Measurements from ENCODE around the gene MCCC2. TPM values are rescaled to one million over a fixed set of nuclear protein-coding genes. Genes with fewer than 3 reads are reported as not detected.
A peak's percentile ranks its signal among the peaks of the same experiment; 100 is the strongest.

The MCCC2 gene
- total RNA-seq, 4 donors from 2014 or later: 37.4 to 63.6 (median 53.1) TPM

GRCh38 chr5:71684309-71684708 lies 97.2 kb downstream of the MCCC2 start:
- Histone ChIP-seq H3K4me3 (no peak overlapping the region), H3K27me3 (peaks cover 0 to 46% (median 0%) of the 10 kb centered on the region in 4 donors), H3K9me3 (peaks cover 0 to 10% (median 0%) of the 10 kb centered on the region in 3 donors), H3K36me3 (no peaks in the 10 kb centered on the region), H3K27ac (no peak overlapping the region), H3K4me1 (no peaks in the 10 kb centered on the region)
- TF ChIP-seq CTCF (IDR thresholded peaks at IDR 0.05) (no peak), POLR2A (IDR thresholded peaks at IDR 0.05) (no peak)
- DNase-seq: no peak
- WGBS, 2 donors: 72 to 78% methylated on average over 2 of the region's 2 CpGs
- intact Hi-C loops (cut with DNase I): no loop called here

GRCh38 chr5:71693828-71694427 lies 106.8 kb downstream of the MCCC2 start:
- Histone ChIP-seq H3K9me3 (no peaks in the 10 kb centered on the region), H3K4me1 (no peaks in the 10 kb centered on the region), H3K4me3 (no peak overlapping the region), H3K27me3 (peaks cover 0 to 38% (median 0%) of the 10 kb centered on the region in 4 donors), H3K36me3 (no peaks in the 10 kb centered on the region), H3K27ac (no peak overlapping the region)
- 37 to 46% methylated on average over 7 of the region's 7 CpGs for WGBS, 2 donors
- TF ChIP-seq CTCF (IDR thresholded peaks at IDR 0.05): no peak
- TF ChIP-seq POLR2A (IDR thresholded peaks at IDR 0.05): no peak
- intact Hi-C loops (cut with DNase I): no loop called here
- no peak for DNase-seq

DNA sequence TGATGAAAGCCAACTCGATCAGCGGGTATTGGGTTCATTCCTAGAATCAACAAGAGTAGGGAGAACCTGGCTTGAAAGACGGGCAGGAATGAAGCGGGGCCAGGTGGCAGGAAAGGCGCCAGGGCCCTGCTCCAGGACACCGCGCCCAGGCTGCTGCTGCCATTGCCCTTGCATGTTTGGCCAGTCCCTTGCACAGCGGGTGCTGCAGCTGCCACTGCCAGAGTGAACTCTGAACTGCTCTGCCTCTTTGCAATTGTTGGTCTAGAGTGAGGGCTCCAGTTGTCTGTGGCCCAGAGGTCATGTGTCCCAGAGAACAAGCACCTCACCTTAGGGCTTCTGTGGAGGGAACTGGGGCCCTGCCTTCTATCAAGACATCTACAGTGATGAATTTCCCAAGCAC lies 107.9 kb downstream of the MCCC2 start:
- Histone ChIP-seq H3K9me3 (no peaks in the 10 kb centered on the region), H3K36me3 (no peaks in the 10 kb centered on the region), H3K27me3 (peaks cover 0 to 29% (median 0%) of the 10 kb centered on the region in 4 donors), H3K27ac (no peak overlapping the region), H3K4me3 (no peak overlapping the region), H3K4me1 (no peaks in the 10 kb centered on the region)
- 39 to 59% methylated on average over 8 of the region's 8 CpGs for WGBS, 2 donors
- TF ChIP-seq CTCF (IDR thresholded peaks at IDR 0.05): no peak
- TF ChIP-seq POLR2A (IDR thresholded peaks at IDR 0.05): no peak
- intact Hi-C loops (cut with DNase I): no loop called here
- no peak for DNase-seq

- intact Hi-C loops (cut with DNase I): no loop called here
Measured at GRCh38 chr5:71695595-71695994, 108.5 kb downstream of the MCCC2 start.

DNA sequence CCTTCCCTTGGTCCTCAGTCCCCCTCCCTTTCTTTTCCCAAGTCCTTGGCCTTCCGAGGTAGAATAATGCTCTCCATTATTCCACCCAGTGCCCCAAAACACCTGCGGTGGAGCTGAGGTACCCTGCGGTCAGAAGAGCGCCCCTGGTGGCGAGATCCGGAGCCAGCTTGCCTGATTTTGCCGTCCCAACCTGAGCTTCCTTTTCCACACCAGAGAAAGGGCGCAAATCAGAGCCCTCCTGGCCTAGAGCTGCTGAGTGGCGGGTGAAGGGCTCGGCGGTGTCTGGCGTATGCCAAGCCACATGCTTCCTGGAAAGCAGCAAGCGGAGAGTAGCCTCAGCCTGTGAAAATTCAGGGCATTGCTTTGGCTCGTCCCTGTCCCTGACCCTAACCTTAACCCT lies 110.8 kb downstream of the MCCC2 start:
- Histone ChIP-seq H3K4me1 (no peaks in the 10 kb centered on the region), H3K9me3 (no peaks in the 10 kb centered on the region), H3K4me3 (no peak overlapping the region), H3K27me3 (peaks cover 0 to 35% (median 0%) of the 10 kb centered on the region in 4 donors), H3K27ac (no peak overlapping the region), H3K36me3 (no peaks in the 10 kb centered on the region)
- 20 to 61% methylated on average over 7 to 12 of the region's 14 CpGs for WGBS, 2 donors
- no peak for DNase-seq
- intact Hi-C loops (cut with DNase I): no loop called here
- peak in 2 of 6 experiments; percentile 11 to 28 for TF ChIP-seq CTCF (IDR thresholded peaks at IDR 0.05)
- TF ChIP-seq POLR2A (IDR thresholded peaks at IDR 0.05): no peak

More at GRCh38 chr5:71695595-71695994, 108.5 kb downstream of the MCCC2 start:
- no peak overlapping the region for H3K27ac ChIP-seq
- no peaks in the 10 kb centered on the region for H3K9me3 ChIP-seq
- H3K4me1 ChIP-seq: no peaks in the 10 kb centered on the region
- no peak for TF ChIP-seq CTCF (IDR thresholded peaks at IDR 0.05)
- TF ChIP-seq POLR2A (IDR thresholded peaks at IDR 0.05): no peak
- H3K4me3 ChIP-seq: no peak overlapping the region
- peaks cover 0 to 29% (median 0%) of the 10 kb centered on the region in 4 donors for H3K27me3 ChIP-seq
- H3K36me3 ChIP-seq: no peaks in the 10 kb centered on the region
- DNase-seq: no peak
